HT1080 (cell line): ENCODE results near the gene CYB561. TPM values are rescaled to one million over a fixed set of nuclear protein-coding genes. Genes with fewer than 3 reads are reported as not detected.
"Not testable (repeated sequence)": the region's sequence is repeated elsewhere in the genome, so short reads cannot be mapped to it uniquely, and the experiment has no call there.

Experiments used
- DNase-seq: peaks from one replicate; pipeline ENCODE4 v3.0.0-alpha.2; 2015; ENCODE audit warnings: low read depth
- total RNA-seq: library from RNA; depleted of rRNA; stranded (reverse); fragments of >200 nt; shearing (Covaris generic); gene quantifications from 2 replicates; pipeline ENCODE4 v1.2.3, GENCODE V29; 2014

CYB561 gene
- total RNA-seq, 1 experiment from 2014 or later = 3.2 TPM

- no peak for DNase-seq
Measured at GRCh38 chr17:63479495-63480184, 33.5 kb upstream of the CYB561 start.

GRCh38 chr17:63478814-63479494 is 32.8 kb upstream of the CYB561 start:
- DNase-seq = peak; percentile 89

- no peak for DNase-seq
Measured at GRCh38 chr17:63477480-63478440, 31.7 kb upstream of the CYB561 start.

GRCh38 chr17:63476854-63477479 is 30.9 kb upstream of the CYB561 start, which contains the start of gene ACE:
Gene ACE (plus strand): TSS chr17:63477061. CDS start chr17:63477095, 34 bp downstream.
- no peak for DNase-seq

- no peak for DNase-seq
Measured at GRCh38 chr17:63476459-63476853, 30.4 kb upstream of the CYB561 start.

- no peak for DNase-seq
Measured at GRCh38 chr17:63475491-63476412, 29.6 kb upstream of the CYB561 start.

- DNase-seq = no peak
Measured at GRCh38 chr17:63474586-63475460, 28.7 kb upstream of the CYB561 start.

- peak; percentile 37 for DNase-seq
Measured at GRCh38 chr17:63474174-63474573, 28.1 kb upstream of the CYB561 start.

GRCh38 chr17:63468099-63468498 is 22.0 kb upstream of the CYB561 start:
- DNase-seq = not testable (repeated sequence)

GRCh38 chr17:63464691-63465236 is 18.7 kb upstream of the CYB561 start:
- no peak for DNase-seq

GRCh38 chr17:63463771-63464170 is 17.7 kb upstream of the CYB561 start:
- DNase-seq = no peak

- no peak for DNase-seq
Measured at GRCh38 chr17:63460018-63460417, 13.9 kb upstream of the CYB561 start.

- DNase-seq = no peak
Measured at GRCh38 chr17:63458478-63458877, 12.4 kb upstream of the CYB561 start.

GRCh38 chr17:63455417-63455816 is 9.3 kb upstream of the CYB561 start:
- no peak for DNase-seq

GRCh38 chr17:63454915-63455314 is 8.8 kb upstream of the CYB561 start:
- DNase-seq = no peak

GRCh38 chr17:63454357-63454756 is 8.3 kb upstream of the CYB561 start:
- DNase-seq = not testable (repeated sequence)

GRCh38 chr17:63452962-63453551 is 7.0 kb upstream of the CYB561 start:
- no peak for DNase-seq
